Suppressor macrophage (primary cell): ENCODE data around the gene TLE2.
A peak's percentile ranks its signal among the peaks of the same experiment; 100 is the strongest.
"Not testable (repeated sequence)": the region's sequence is repeated elsewhere in the genome, so short reads cannot be mapped to it uniquely, and the experiment has no call there.

ENCODE experiments used
- DNase-seq, 4 experiments: peaks; one replicate each; pipeline ENCODE4 v3.0.0-alpha.2; 2020 to 2022

Gene TLE2

DNA sequence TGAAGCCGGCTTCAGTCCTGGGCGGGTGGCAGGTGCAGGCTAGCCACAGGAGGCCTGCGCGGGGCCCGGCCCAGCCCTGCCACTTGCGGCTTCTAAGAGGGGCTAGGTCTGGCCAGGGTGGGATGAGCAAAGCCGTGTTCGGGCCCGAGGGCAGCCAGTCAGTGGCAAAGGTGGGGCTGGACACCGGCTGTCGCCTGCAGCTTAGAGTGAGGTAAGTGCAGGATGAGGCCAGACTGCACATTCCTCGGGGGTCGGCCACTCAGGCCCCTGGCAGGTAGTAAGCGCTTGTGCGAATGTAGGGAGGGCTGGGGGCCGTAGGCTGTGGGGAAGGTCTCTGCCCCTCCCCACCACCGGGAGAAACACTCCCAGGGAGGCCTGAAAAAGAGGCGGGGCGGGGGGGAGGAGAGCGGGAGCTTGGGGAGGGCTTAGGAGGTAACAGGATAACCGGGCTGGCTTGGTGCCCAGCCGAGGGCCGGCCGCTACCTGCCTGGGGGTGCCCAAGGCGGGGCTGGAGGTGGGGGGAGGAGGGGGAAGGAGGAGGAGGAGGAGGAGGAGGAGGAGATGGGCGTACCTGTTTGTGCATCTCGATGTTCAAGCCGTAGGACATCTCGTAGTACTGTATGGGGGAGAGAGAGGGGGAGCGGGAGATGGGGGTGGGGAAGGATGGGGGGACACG, 26.8 kb upstream of the TLE2 start:
- DNase-seq, result no peak

DNA sequence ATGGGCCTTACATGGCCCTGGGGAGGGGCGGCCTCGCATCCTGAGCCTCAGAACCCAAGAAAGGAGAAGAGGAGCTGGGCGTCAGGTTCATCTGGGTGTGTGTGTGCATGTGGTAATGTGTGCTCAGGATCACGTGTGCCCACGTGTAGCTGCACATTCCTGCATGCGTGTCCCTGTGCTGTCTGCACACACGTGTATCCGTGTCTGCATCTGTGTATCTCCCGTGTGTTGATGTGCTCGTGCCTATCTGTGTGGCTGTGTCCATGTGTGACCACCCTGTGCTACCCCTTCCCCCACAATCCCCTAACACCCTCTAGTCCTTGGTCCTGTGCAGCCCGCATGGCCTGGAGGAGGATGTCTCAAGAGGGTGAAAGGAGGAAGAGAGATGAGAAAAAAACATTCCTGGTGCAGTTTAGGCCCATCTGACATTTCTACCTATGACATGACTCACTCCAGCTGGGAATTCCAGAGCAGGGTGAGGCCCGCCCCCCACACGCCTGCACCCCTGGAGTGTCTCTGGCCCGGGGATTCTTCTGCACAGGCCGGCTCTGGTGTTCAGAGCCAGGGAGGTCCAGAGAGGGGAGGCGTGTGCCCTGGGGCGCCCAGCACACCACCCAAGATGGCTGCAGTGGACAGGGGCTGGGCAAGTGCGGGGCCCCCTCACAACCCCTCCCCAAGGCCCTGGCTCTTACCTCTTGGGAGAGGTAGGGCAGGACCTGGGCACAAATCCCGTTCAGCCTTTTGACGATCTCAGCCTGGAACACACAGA, 26.1 kb upstream of the TLE2 start:
- DNase-seq, result no peak

DNA sequence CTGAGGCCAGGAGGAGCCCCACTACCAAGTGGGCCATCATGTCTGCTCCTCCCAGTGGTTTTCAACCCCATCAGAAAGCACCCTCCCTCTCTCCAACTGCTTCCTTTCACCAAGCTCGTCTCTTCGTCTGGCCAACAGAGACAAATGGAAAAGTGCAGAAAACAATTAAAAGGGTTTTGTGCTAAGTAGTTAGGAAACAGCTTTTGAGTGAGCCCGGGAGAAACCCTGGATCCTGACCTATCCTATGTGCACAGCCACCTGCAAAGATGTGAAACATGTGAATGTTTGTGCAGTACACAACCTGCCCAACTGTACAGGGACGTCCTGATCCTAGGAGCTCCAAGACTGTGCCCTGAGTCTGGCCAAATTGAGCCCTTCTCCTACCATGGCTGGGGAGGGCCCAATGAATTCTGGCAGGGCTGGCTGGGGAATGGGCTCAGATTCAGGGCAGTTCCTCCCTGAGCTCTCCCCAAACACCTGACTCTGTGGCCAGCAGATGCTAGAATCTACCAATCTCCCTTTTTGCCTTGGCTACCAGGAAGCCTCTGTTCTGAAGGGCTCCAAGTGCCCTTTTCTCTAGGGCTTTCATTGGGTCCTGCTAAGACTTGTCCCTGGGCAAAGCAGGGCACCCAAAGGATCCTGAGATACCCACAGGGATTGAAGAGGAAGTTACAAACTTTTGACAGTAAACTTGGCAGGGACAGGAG, 25.3 kb upstream of the TLE2 start:
- no peak for DNase-seq

DNA sequence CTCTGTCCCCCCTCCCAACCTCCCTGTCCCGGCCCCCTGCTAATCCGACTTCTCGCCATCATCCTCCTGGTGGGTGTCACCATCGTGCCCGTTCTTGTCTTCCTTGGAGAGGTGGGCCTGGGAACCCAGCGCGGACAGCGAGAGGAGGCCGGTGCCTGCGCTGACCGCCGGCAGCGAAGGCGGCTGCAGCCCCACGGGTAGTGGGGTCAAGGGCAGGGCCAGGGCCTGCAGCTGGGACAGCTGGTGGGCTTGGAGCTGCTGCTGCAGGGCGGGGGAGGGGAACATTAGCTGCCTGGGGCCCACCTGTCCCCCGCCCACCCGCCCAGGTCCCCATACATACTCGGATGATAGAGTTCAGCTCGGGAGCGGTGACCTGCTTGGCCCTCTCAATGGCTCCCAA, 24.7 kb upstream of the TLE2 start:
- DNase-seq, result no peak

DNA sequence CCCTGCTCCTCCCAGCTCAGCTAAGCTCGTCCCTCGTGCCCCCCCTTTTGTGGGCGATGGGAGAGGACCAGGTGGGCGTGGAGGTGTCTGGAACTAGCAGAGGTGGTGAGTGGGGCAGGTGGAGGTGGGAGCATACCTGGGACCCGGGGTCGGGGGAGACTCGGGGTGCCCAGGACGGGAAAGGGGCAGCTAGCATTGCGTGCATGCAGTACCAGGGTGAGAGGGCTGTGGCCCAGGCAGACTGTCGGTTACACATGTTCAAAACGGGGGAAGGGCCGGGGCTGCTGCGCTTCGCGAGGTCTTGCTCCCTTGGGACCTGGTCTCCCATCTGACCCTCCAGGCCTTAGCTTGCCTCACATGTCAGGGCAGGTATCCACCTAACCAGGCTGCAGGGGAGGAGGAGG, 24.1 kb upstream of the TLE2 start:
- DNase-seq, result no peak

DNA sequence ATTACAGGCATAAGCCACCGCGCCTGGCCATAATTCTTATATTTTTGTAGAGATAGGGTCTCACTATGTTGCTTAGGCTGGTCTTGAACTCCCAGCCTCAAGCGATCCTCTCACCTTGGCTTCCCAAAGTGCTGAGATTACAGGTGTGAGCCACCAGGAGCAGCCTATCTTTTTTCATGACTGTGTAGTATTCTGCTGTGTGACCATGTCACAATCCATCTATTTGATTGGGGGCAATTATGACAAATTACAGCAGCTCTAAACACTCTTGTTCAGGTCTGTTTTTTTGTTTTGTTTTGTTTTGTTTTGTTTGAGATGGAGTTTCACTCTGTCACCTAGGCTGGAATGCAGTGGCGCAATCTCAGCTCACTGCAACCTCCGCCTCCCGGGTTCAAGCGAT, 20.9 kb upstream of the TLE2 start:
- DNase-seq, result not testable (repeated sequence)

DNA sequence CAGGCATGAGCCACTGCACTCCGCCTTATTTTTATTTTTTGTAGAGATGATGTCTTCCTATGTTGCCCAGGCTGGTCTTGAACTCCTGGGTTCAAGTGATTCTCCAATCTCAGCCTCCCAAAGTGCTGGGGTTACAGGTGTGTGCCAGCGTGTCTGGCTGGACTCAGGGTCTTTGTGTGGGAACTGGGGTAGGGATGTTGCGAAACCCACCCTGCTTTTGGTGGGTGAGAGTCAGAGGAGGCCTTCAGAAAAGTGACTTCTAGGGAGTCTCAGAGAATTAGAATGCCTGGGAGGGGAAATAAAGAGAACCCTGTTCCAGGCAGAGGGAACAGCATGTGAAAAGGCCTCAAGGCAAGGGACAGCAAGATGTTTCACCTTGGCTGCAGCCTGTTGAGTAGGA, 20.0 kb upstream of the TLE2 start:
- DNase-seq, result no peak

DNA sequence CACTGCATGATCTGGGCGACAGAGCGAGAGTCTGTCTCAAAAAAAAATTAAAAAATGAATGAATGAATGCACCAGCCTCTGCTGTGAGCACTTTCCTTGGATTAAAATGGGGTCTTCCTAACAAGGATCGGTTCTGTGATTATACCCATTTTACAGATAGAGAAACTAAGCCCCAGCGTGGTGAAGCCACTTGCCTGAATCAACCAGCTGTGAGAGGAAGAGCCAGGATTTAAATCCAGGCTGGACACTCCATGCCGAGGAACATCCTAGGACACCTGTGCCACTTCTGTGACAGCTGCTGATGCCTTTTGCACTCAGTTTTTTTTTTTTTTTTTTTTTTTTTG, 19.1 kb upstream of the TLE2 start:
- no peak for DNase-seq

DNA sequence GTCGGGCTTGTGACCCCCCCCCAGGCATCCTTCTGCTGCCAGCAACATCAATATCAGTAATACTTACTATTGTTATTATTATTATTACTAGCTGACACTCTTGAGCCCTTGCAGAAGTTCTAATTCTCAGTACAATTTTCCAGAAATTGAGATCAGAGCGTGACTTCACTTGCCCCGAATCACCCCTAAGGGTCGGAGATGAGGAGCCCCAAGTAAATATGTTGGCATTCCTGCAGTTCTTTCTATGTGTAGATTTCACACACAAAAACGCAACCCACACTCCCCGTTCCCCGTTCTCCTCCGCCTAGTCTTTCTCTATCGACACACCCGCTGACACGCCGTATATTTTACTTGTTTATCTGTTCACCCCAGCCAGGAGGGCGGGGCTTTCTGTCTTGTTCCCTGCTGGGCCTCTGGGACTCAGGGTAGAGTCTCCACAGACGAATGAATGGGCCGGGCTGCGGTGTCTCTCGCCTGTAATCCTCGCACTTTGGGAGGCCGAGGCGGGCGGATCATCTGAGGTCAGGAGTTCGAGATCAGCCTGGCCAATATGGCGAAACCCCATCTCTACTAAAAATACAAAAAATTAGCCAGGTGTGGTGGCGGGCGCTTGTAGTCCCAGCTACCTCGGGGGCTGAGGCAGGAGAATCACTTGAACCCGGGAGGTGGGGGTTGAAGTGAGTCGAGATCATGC, 18.6 kb upstream of the TLE2 start:
- peak; percentile 47 to 80 (median 68) for DNase-seq

DNA sequence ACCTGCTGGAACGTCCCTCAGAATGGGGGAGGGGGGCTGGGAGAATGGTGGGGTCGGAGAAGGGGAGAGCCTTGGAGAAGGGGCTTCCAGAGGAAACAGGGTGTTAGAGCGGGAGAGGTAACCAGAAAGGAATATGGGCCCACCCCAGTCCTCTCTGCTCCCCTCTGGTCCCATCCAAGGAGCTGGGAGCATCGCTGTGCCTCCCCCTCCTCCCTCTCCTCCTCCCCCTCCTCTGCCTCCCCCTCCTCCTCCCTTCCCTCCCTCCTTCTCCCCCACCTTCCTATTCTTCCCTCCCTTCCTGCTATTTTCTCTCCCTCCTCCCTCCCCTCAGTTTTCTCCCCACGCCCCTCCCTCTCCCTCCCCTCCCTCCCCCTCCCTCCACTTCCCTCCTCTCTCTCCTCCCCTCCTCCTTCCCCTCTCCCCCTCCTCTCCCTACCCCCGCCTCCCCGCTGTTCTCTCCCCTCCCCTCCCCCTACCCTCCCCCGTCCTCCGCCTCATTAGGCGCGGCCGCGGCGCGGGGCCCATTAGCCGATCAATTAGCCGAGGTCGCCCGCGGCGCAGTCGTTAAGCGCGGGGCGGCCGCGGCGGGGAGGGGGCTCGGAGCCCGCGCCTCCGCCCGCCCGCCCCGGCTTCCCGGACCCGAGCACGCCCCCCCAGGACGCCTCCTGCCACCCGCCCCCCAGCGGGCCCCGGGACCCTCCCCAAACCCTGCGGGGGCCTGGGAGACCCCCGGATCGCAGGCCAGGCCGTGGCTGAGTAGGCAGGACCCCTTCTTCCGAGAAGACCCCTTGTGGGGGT, 17.8 kb upstream of the TLE2 start:
- DNase-seq, result no peak

DNA sequence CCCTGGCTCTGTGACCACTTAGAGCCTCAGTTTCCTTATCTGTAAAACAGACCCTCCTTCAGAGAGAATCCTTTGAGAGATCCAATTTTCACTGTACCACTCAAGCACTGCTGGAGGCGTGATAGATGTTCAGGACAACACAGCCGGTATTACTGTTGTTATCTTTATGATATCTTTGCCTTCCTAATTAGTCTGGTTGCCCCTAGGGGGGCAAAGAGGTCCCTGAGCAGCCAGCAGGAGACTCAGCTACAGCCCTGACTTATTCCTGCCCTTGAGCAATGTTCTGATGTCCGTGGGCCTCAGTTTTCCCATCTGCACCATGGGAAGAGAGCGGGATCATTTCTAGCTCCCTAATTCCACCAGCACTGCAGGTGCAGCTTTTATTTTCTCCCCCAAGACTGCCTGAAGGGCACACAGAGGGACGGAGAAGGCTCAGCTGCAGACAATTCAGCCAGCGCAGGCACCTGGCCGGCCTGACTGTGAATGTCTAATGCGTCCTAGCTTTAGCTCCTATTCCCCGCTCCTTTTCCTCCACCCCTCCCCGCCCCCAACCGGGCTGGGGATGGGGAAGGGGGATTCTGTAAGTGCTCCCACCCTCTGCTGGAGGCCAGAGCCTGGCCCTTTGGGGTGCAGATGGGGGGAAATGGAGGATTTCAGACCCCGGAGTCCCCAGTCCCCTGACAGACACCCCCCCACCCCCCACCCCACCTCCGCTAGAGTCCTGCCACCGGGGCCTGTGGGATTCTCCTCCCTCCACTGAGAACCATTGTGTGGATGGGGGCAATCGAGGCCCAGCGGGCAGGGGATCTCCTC, 17.0 kb upstream of the TLE2 start:
- DNase-seq, result no peak

DNA sequence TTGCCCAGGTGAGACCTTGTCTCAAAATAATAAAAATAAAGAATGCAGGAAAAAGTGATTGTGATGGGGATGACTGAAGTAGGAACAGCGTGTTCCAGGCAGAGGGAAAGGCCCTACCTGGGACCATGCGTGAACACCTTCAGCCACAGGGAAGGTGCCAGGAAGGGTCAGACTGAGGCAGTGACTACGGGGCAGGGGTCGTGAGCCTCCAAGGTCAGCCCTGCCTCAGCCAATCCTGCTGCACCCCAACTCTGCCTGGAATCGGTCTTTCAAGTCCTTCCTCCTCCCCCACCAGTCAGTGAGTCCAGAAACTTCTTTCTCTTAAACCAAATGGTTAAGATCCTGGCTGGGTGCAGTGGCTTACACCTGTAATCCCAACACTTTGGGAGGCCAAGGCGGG, 16.1 kb upstream of the TLE2 start:
- DNase-seq, result no peak

DNA sequence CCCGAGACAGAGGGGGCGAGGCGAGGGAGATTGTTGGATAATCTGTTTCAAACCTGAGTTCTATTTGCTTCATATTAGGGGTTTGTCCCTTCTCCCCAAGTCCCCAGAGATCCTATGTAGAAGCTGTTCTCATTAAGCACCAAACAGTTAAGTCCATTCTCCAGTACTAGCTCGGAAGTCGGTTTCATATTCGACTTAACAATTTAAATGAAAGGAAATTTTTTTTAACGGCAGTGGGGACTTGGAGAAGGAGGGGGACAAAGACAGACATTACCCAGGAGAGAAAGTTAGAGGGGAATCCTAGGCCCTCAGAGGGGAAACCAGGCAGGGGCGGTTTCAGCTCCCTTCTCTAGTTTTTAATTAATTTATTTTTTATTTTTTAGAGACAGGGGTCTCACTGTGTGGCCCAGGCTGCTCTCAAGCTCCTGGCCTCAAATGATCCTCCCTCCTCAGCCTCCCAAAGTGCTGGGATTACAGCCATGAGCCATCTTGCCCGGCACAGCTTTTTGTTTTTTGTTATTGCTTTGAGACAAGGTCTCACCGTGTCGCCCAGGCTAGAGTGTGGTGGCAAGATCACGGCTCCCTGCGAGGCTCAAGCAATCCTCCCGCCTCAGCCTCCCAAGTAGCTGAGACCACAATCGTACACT, 13.7 kb upstream of the TLE2 start:
- no peak for DNase-seq

DNA sequence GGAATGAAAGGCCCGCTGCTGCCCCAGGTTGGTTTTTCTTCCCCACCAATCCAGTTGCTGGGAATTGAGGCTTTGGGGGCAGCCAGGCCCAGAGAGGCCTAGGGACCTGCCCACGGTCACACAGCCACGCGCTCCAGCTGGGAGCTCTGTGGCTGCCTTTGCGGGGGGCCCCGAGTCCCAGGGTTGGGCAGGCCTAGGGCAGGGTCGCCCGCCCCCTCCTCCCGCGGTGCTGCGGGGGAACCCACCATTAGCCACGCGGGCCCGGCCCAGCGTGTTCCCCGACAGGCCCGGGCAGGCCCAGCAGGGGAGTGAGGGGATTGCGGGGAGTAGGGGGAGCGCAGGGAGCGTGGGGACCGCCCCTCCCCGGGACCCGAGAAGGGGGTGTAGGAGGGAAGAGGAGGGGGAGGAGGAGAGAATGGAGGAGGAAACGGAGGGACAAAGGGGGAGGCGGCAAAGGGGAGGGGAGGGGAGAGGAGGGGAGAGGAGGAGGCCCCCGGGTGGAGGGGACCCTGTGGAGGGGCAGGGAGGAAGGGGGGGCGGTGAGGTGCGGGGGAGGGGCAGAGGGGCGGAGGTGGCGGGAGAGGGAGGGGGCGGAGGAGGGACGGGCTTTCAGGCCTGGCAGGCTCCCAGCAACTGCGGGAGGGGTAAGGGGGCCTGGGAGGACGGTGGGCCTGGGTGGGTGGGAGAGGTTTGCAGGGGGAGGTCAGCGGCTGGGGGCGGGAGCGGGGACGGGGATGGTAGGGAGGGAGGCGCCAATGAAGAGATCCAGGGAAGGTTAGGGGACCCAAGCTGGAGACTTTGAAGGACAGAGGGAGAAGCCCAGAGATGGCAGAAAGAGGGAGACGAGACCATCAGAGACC, 12.9 kb upstream of the TLE2 start:
- DNase-seq, result no peak

DNA sequence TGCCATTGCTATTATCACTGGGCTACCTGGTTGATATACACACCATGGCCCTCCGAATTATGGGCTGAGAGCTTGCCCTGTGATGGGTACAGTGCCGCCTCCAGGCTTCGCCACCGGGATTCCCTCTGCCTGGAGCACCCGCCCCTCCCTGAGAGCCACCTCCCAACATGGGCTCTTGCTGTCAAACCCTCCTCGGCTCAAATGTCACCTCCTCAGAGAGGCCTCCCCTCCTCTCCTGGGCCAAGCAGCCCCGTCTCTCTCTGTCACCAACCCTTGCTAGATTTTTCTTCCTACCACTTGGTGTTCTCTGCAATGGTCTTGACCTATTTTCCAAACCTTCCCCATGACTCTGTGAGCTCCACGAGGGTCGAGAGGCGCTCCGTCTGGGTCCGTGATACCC, 12.2 kb upstream of the TLE2 start:
- no peak for DNase-seq

DNA sequence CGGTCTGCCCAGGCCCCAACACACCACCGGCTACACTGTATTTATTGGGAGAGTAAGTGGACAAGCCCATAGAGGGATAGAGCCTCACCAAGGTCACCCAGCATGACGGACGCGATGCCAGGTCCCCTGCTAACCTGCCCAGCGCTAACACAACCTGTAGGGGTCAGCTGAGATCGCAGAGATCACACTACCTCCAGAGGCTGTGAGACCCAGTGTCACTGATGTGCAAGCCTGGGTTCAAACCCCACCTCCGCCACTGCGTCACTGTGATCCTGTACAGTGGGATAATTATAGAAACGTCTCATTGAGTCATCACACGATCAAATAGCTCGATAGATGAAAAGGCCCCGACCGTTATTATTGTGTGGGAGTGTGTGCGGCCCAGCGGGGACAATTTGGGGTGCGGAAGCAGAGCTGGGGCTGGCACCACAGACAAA, 10.6 kb upstream of the TLE2 start:
- no peak for DNase-seq

DNA sequence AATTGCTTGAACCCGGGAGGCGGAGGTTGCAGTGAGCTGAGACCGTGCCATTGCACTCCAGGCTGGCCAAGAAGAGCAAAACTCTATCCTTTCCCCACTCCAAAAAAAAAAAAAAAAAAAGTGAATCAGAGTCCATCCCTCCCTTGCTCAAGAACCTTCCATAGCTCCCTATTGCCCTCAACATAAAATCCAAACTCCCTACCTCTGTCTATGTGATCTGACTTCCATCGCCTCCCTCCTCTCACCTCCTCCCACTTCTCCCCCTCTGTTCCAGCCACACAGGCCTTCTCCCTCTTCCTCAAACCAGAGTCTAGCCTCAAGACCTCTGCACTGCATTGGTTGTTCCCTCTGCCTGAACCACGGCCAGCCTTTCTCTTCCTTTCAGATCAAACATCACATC, 10.0 kb upstream of the TLE2 start:
- no peak for DNase-seq

DNA sequence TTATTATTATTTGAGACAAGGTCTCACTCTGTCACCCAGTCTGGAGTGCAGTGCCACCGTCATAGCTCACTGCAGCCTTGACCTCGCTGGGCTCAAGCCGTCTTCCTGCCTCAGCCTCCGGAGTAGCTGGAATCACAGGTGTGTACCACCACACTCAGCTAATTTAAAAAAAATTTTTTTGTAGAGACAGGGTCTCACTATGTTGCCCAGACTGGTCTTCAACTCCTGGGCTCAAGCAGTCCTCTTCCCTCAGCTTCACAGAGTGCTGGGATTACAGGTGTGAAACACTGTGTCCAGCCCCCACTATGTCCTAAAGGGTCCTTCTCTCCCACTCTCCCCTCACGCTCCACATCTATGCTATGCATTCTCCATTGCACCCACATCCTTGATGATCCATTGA, 9.1 kb upstream of the TLE2 start:
- DNase-seq, result no peak

DNA sequence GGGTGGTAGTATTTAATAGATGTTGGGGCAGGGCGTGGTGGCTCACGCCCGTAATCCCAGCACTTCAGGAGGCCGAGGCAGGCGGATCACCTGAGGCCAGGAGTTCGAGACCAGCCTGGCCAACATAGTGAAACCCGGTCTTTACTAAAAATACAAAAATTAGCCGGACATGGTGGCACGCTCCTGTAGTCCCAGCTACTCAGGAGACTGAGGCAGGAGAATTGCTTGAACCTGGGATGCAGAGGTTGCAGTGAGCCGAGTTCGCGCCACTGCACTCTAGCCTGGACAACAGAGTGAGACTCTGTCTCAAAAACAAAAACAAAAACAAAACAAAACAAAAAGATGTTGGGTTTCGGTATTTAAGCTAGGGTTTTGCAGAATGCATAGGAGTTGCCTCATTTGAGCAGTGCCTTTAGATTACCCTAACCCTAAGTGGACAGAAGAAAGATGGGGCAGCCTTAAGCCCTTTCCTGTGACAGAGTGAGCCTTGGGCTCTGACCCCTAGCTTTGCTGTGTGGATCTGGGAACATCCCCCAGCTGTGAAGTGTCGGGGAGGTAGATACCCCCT, 8.0 kb upstream of the TLE2 start:
- not testable (repeated sequence) for DNase-seq
